ENCODE measurements around the gene MACROD1.

DNA sequence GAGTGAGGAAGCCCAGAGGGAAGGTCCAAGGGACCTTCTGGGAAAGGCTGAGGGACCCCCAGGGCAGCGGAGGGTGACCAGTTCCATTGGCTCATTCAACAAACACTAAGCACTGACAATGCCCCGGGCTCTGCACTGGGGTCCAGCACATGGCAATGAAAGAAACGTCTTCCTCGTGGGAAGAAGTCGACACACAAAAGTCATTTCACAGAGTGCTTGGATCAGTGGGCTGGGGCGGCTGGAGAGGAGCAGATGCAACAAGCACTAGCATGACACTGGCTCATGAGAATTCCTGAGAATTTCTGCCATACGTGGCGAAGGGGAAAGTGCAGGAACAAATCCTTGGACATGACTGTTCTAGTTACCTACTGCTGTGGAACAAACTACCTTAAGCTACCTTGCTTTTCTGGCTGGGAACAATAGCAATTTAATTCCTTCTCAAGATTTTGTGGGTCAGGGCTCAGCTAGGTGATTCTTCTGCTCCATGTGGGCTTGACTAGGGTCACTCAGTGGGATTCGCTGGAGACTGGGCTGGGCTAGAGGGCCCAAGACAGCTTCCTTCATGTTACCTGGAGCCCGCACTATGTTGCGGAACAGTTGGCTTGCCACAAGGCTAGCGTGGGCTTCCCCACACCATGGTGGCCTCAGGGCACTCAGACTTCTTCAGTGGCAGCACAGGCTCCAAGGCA is 13.2 kb upstream of the MACROD1 start:
- no peak for TF ChIP-seq GATA2 (IDR thresholded peaks at IDR 0.05; ENCODE audit: low read depth, low read length)
- no peak for TF ChIP-seq GATA3 (IDR thresholded peaks at IDR 0.05; ENCODE audit: low read depth, low read length)
